PFSK-1 (cell line): ENCODE measurements around the gene TBC1D22A.

ENCODE experiments used
- FOXP2 ChIP-seq: optimal IDR thresholded peaks from 2 replicates; pipeline ENCODE3; 2011; ENCODE audit warnings: borderline replicate concordance, control low read depth, inconsistent platforms; ENCODE audit not compliant: insufficient read depth; ENCODE audit errors: extremely low read length, extremely low read depth
- POLR2AphosphoS5 ChIP-seq: IDR thresholded peaks from 2 replicates; pipeline ENCODE4 v1.6.1; 2012; ENCODE audit warnings: low read depth, mild to moderate bottlenecking, control low read depth, low read length, moderate library complexity
- REST ChIP-seq, 2 experiments: IDR thresholded peaks; 2 replicates each; pipeline versions ENCODE4 v1.6.1 to v1.8.0; 2011 to 2012; ENCODE audit warnings: low read depth in 2 of 2, low read length in 2 of 2, control low read depth in 1 of 2, inconsistent platforms in 1 of 2, mild to moderate bottlenecking in 1 of 2, moderate library complexity in 1 of 2; ENCODE audit not compliant: insufficient read depth in 1 of 2
- SIN3A ChIP-seq: IDR thresholded peaks from 2 replicates; pipeline ENCODE4 v1.6.1; 2012; ENCODE audit warnings: mild to moderate bottlenecking, low read length, moderate library complexity, borderline replicate concordance; ENCODE audit not compliant: insufficient read depth
- TAF1 ChIP-seq: IDR thresholded peaks from 2 replicates; pipeline ENCODE4 v1.6.1; 2012; ENCODE audit warnings: low read length, control low read depth, borderline replicate concordance; ENCODE audit not compliant: insufficient read depth

Gene TBC1D22A

GRCh38 chr22:46915950-46916730, 153.7 kb downstream of the TBC1D22A start:
- no peak for TF ChIP-seq SIN3A

GRCh38 chr22:46916886-46917770, 154.7 kb downstream of the TBC1D22A start:
- TF ChIP-seq SIN3A, result no peak
- no peak for TF ChIP-seq TAF1
- no peak for TF ChIP-seq POLR2AphosphoS5
- TF ChIP-seq FOXP2, result no peak
- TF ChIP-seq REST (IDR thresholded peaks at IDR 0.05; ENCODE audit: insufficient read depth in 1 of 2, low read depth in 2 of 2, low read length in 2 of 2), result no peak

- TF ChIP-seq SIN3A (no peak), POLR2AphosphoS5 (no peak), TAF1 (no peak), REST (IDR thresholded peaks at IDR 0.05; ENCODE audit: insufficient read depth in 1 of 2, low read depth in 2 of 2, low read length in 2 of 2) (no peak), FOXP2 (no peak)
These were observed 155.3 kb downstream of the TBC1D22A start for GRCh38 chr22:46917771-46918101.

- no peak for TF ChIP-seq SIN3A
- TF ChIP-seq FOXP2, result no peak
- TF ChIP-seq REST (IDR thresholded peaks at IDR 0.05; ENCODE audit: insufficient read depth in 1 of 2, low read depth in 2 of 2, low read length in 2 of 2), result no peak
- no peak for TF ChIP-seq POLR2AphosphoS5
- TF ChIP-seq TAF1, result no peak
These were observed 155.7 kb downstream of the TBC1D22A start for GRCh38 chr22:46918197-46918596.

- TF ChIP-seq SIN3A, result no peak
- no peak for TF ChIP-seq POLR2AphosphoS5
- TF ChIP-seq TAF1, result no peak
- no peak for TF ChIP-seq REST (IDR thresholded peaks at IDR 0.05; ENCODE audit: insufficient read depth in 1 of 2, low read depth in 2 of 2, low read length in 2 of 2)
These were observed 159.6 kb downstream of the TBC1D22A start for GRCh38 chr22:46922037-46922436.
